Keratinocyte (primary cell): ENCODE measurements around the gene ERF.

Source experiments
- EZH2 ChIP-seq: IDR thresholded peaks from one replicate; pipeline ENCODE4 v1.6.1; 2012; ENCODE audit warnings: inconsistent platforms, mild to moderate bottlenecking, low read length, moderate library complexity
- TF ChIP-seq, protein P1 (sequence below), 3 experiments: IDR thresholded peaks in 1 of 3; conservative IDR thresholded peaks in 1 of 3; optimal IDR thresholded peaks in 1 of 3; 2 replicates in 2 of 3; 3 replicates in 1 of 3; pipeline versions ENCODE3 to v1.5.1; 2011; ENCODE audit warnings: low read length in 3 of 3, mild to moderate bottlenecking in 3 of 3, moderate library complexity in 2 of 3, control low read depth in 1 of 3, inconsistent platforms in 1 of 3; ENCODE audit not compliant: insufficient read depth in 2 of 3; ENCODE audit errors: extremely low read depth in 1 of 3

DNA sequence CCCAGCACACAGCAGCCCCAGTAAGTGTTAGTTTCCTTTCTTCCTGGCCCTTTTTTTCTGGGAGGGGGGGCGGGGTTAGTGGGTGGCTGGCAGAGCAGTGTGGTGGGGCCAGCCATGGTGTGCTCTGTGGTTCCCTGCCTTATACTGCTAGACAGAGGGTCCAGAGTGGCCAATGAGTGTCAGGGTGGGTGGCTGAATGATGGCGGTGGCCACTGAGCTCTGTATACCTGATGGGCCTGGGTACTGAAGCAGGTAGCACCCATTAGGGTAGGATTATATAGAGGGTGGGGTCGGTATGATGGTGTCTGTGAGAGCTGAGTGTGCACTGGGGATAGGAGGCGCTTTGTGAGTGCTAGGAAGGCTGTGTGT, 27.9 kb upstream of the ERF start:
- TF ChIP-seq, protein P1, sequence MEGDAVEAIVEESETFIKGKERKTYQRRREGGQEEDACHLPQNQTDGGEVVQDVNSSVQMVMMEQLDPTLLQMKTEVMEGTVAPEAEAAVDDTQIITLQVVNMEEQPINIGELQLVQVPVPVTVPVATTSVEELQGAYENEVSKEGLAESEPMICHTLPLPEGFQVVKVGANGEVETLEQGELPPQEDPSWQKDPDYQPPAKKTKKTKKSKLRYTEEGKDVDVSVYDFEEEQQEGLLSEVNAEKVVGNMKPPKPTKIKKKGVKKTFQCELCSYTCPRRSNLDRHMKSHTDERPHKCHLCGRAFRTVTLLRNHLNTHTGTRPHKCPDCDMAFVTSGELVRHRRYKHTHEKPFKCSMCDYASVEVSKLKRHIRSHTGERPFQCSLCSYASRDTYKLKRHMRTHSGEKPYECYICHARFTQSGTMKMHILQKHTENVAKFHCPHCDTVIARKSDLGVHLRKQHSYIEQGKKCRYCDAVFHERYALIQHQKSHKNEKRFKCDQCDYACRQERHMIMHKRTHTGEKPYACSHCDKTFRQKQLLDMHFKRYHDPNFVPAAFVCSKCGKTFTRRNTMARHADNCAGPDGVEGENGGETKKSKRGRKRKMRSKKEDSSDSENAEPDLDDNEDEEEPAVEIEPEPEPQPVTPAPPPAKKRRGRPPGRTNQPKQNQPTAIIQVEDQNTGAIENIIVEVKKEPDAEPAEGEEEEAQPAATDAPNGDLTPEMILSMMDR (optimal IDR thresholded peaks at IDR 0.05 in 1 of 3, IDR thresholded peaks at IDR 0.05 in 1 of 3, conservative IDR thresholded peaks at IDR 0.05 in 1 of 3; ENCODE audit: extremely low read depth in 1 of 3, insufficient read depth in 2 of 3, low read length in 3 of 3) = no peak
- no peak for TF ChIP-seq EZH2
